ENCODE results near the gene SCN1A. TPM values are rescaled to one million over a fixed set of nuclear protein-coding genes. Genes with fewer than 3 reads are reported as not detected.

Gene SCN1A
- total RNA-seq = not detected in 2 replicates

DNA sequence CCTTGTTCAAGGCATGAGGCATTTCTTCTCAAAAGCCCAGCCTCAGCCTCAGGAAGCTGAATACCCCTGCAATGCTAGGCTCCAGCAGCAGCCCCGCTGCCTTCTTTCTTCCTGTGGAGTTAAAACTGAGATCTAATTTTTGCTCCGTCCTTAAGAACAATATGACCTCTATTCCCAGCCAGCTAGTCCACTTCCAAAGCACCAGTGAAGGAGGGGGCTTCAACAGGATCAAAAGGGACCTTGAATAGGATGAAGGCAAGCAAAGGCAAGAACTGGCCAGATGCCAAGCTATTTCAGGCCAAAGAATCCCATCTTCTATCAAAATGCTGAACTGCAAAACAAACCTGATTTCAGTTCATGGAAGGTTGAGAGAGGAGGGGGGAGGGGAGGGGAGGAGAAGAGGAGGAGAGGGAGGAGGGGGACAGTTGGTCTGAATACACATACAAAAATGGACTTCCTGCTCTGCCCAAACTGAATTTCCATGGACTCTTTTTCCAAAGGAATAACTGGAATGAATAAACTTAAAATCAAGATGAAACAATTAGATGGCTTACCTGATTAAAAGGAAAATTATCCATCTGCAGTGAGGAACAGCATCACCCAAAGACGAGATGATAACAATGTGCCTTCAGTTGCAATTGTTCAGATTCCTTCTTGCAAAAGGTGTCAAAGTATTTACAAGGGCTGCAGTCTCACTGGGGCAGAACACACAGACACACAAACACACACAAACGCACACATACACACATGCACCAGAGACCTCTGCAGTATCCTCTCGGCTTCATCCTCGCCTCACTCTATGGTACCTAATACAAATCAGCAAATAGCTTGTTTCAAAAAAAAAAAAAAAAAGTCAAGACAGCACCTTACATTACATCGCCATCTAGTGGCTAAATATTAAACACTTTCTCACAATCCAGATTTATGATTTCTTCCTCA is at the start of gene SCN1A:
TSS of gene SCN1A (minus strand) at position 804 of the 939 bp plus-strand sequence. CDS start 54,399 bp downstream, outside the sequence.
- H3K4me3 Mint-ChIP-seq = no peak within 1 kb of the TSS
- H3K36me3 Mint-ChIP-seq (ENCODE audit: low read depth) = no peaks in the 10 kb centered on the region
- H3K4me1 Mint-ChIP-seq (ENCODE audit: low read depth) = no peaks in the 10 kb centered on the region
- no peak within 1 kb of the TSS for H3K27ac Mint-ChIP-seq
- no peak for DNase-seq (ENCODE audit: low spot score)
- peaks cover 9% of the 10 kb centered on the region for H3K27me3 Mint-ChIP-seq (ENCODE audit: insufficient read depth)
- intact Hi-C loops (cut with micrococcal nuclease) = loop anchor here (1.0 to 10.0 kb wide), 5 partner anchors 70 to 1135 kb away; no protein-coding TSS in a partner anchor
- no peaks in the 10 kb centered on the region for H3K9me3 Mint-ChIP-seq

DNA sequence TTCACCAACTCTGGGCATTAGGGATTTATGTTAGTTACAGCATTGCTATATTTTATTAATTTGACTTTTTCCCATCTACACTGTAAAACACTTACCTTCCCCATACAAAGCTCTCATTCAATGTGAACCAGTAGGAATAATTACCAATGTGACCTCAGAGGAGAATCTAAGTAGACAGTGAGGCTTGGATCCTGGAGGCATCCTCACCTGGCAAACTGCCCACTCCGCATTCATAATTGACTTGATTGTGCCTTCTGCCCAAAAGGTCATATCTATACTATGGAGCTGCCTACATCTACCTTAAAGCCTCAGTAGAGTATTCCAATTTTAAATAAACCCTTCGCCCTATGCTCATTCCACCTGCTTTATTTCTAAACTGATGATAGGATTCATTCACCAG is 45.4 kb upstream of the SCN1A start:
- H3K9me3 Mint-ChIP-seq = no peaks in the 10 kb centered on the region
- no peak overlapping the region for H3K27ac Mint-ChIP-seq
- DNase-seq (ENCODE audit: low spot score) = no peak
- H3K4me1 Mint-ChIP-seq (ENCODE audit: low read depth) = no peaks in the 10 kb centered on the region
- H3K36me3 Mint-ChIP-seq (ENCODE audit: low read depth) = no peaks in the 10 kb centered on the region
- H3K27me3 Mint-ChIP-seq (ENCODE audit: insufficient read depth) = peaks cover 2% of the 10 kb centered on the region
- H3K4me3 Mint-ChIP-seq = no peak overlapping the region
- intact Hi-C loops (cut with micrococcal nuclease) = loop anchor here (10.0 kb wide), 1 partner anchor 212 kb away; no protein-coding TSS in a partner anchor

DNA sequence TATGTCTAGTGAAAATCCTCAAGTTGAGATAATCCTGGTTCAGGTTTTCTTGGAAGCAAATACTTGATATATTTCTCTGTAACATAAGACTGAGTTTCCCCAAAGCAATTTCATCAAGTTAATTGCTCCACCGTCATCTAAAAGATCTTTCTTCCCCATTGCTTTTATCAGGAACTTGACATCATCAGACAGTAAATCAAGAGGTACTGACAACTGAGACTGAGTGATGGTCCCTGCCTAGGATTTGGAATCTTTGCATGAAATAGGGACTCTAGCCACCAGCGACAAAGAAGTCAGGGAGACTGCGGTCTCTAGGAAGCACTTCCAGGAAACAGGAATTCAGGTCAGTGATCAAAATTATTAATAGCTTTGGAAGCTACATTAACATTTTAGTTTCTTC is 43.4 kb upstream of the SCN1A start:
- no peak for DNase-seq (ENCODE audit: low spot score)
- H3K36me3 Mint-ChIP-seq (ENCODE audit: low read depth) = no peaks in the 10 kb centered on the region
- no peaks in the 10 kb centered on the region for H3K4me1 Mint-ChIP-seq (ENCODE audit: low read depth)
- intact Hi-C loops (cut with micrococcal nuclease) = loop anchor here (10.0 kb wide), 1 partner anchor 214 kb away; no protein-coding TSS in a partner anchor
- no peak overlapping the region for H3K27ac Mint-ChIP-seq
- no peaks in the 10 kb centered on the region for H3K9me3 Mint-ChIP-seq
- H3K4me3 Mint-ChIP-seq = no peak overlapping the region
- peaks cover 2% of the 10 kb centered on the region for H3K27me3 Mint-ChIP-seq (ENCODE audit: insufficient read depth)

DNA sequence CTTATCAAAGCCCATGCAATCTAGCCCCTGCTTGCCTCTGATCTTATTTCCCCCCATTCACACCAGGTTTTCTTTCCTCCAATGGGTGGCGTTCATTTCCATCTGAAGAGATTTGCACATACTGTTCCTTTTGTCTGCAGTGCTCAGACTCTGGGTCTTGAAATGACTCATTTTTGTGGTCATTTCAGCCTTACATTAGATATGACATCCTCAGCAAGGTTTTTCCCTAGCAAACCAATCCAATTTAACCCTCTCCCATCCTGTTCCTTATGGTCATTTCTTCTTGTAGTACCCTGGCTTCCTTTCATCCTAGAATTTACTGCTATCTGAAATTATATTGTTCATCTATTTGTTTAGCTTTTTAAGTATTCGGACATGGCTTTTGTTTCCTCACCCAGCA is 42.5 kb upstream of the SCN1A start:
- Mint-ChIP-seq H3K36me3 (ENCODE audit: low read depth) (no peaks in the 10 kb centered on the region), H3K4me1 (ENCODE audit: low read depth) (no peaks in the 10 kb centered on the region)

DNA sequence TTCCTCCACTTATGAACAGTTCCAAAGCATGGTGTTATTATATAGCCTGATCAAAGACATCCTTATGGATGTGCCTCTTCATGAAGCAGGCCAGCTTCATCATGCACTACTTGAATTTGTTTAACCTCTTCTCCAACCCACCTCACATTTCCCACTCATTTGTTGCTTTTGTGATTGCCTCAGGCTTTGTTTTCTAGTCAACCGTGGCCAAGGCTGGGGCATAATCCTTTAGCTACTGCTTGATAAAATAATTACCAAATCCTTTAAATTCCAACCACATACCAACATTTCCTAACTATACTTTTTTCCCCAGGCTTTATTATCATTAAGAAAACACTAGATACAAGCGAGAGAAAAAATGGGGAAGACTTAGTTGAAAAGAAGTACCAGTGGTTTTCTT is 39.6 kb upstream of the SCN1A start:
- H3K36me3 Mint-ChIP-seq (ENCODE audit: low read depth) = no peaks in the 10 kb centered on the region
- H3K27me3 Mint-ChIP-seq (ENCODE audit: insufficient read depth) = peaks cover 4% of the 10 kb centered on the region
- H3K4me3 Mint-ChIP-seq = no peak overlapping the region
- intact Hi-C loops (cut with micrococcal nuclease) = no loop called here
- no peaks in the 10 kb centered on the region for H3K4me1 Mint-ChIP-seq (ENCODE audit: low read depth)
- no peak for DNase-seq (ENCODE audit: low spot score)
- no peaks in the 10 kb centered on the region for H3K9me3 Mint-ChIP-seq
- H3K27ac Mint-ChIP-seq = no peak overlapping the region

More for the DNA sequence above, 42.5 kb upstream of the SCN1A start:
- Mint-ChIP-seq H3K27ac (no peak overlapping the region), H3K27me3 (ENCODE audit: insufficient read depth) (peaks cover 2% of the 10 kb centered on the region), H3K9me3 (no peaks in the 10 kb centered on the region), H3K4me3 (no peak overlapping the region)
- intact Hi-C loops (cut with micrococcal nuclease) = loop anchor here (10.0 kb wide), 1 partner anchor 214 kb away; no protein-coding TSS in a partner anchor
- DNase-seq (ENCODE audit: low spot score) = no peak

DNA sequence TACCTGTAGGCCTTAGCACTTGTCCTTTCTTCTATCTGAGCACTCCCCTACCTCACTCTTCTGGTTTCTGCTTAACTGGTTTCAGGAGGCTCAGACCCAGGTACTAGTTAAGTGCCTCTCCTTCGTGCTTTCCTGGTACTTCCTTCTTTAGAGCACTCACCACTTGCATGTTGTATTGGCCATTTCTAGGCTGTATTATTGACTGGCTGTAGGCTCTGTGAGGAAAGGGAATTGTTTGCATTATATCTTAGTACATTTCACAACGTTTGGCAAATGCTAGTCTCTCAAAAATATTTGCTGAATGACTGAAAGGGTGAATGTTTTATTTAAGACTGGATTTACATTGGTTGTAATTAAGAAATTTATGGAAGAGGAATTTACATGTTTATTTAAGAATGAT is 36.0 kb upstream of the SCN1A start:
- Mint-ChIP-seq H3K4me3 (no peak overlapping the region), H3K27ac (no peak overlapping the region), H3K4me1 (ENCODE audit: low read depth) (no peaks in the 10 kb centered on the region)

DNA sequence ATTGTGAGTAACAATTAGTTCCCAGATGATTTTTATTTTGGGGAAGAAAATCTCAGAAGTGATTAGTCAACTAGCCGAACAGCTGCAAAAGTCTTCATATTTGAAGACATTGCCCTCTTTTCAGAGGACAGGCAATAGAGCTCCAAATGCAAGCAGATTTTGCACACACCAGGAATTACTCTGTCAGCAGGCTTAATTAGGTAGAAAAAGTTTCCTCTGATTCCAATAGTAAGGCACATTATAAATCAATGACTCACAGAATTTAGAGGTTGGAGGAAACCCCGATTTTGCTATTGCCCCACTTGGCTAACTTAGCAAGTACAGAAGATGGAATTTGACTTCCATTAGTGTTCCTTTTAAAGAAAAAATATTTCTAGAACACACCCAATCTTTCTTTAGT is 30.7 kb upstream of the SCN1A start:
- Mint-ChIP-seq H3K27ac (no peak overlapping the region), H3K4me1 (ENCODE audit: low read depth) (no peaks in the 10 kb centered on the region), H3K27me3 (ENCODE audit: insufficient read depth) (peaks cover 4% of the 10 kb centered on the region), H3K4me3 (no peak overlapping the region), H3K36me3 (ENCODE audit: low read depth) (no peaks in the 10 kb centered on the region), H3K9me3 (no peaks in the 10 kb centered on the region)
- intact Hi-C loops (cut with micrococcal nuclease) = no loop called here
- no peak for DNase-seq (ENCODE audit: low spot score)

More for the DNA sequence above, 36.0 kb upstream of the SCN1A start:
- no peaks in the 10 kb centered on the region for H3K9me3 Mint-ChIP-seq
- intact Hi-C loops (cut with micrococcal nuclease) = no loop called here
- DNase-seq (ENCODE audit: low spot score) = no peak
- no peaks in the 10 kb centered on the region for H3K36me3 Mint-ChIP-seq (ENCODE audit: low read depth)
- peaks cover 5% of the 10 kb centered on the region for H3K27me3 Mint-ChIP-seq (ENCODE audit: insufficient read depth)

DNA sequence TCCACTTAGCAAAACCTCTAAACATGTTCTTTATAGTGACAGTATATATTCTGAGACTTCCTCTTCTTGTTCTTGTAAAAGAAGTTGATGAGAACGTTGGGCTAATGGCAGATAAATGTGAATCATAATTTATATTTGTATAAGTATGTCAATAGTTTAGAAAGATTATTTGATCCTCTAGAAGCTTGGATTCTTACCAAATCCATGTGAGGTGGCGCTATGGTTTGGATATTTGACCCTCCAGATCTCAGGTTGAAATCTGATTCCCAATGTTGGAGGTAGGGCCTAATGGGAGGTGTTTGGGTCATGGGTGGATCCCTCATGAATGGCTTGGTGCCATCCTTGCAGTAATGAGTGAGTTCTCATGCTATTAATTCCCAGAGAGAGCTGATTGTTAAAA is 29.8 kb upstream of the SCN1A start:
- no peaks in the 10 kb centered on the region for H3K4me1 Mint-ChIP-seq (ENCODE audit: low read depth)
- no peaks in the 10 kb centered on the region for H3K9me3 Mint-ChIP-seq
- no peak for DNase-seq (ENCODE audit: low spot score)
- peaks cover 2% of the 10 kb centered on the region for H3K27me3 Mint-ChIP-seq (ENCODE audit: insufficient read depth)
- no peaks in the 10 kb centered on the region for H3K36me3 Mint-ChIP-seq (ENCODE audit: low read depth)
- no peak overlapping the region for H3K27ac Mint-ChIP-seq
- intact Hi-C loops (cut with micrococcal nuclease) = no loop called here
- H3K4me3 Mint-ChIP-seq = no peak overlapping the region

DNA sequence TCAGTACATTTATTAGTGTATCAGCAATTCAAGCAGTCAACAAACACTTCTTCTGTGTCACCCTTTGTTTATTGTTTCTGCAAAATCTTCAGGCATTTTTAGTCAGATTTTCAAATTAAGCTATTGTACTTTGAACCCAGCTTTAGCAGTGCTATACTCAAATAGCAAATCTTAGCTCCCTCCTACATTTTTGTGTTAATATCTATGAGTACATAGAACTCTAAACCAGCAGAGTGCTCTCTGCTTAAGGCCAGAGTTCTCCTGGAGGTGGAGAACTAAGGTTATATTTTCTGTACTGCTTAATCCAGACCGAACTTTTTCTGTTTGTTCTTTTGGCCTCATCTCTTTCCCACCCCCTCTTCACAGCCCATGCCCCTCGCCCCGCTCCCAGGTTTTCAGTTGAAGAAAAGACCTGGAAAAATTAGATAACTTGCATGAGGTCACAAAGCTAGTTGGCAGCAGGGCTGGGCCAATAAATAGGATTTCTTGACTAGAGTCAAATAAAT is 29.2 kb upstream of the SCN1A start:
- H3K27me3 Mint-ChIP-seq (ENCODE audit: insufficient read depth) = peaks cover 2% of the 10 kb centered on the region
- intact Hi-C loops (cut with micrococcal nuclease) = no loop called here
- H3K36me3 Mint-ChIP-seq (ENCODE audit: low read depth) = no peaks in the 10 kb centered on the region
- H3K27ac Mint-ChIP-seq = no peak overlapping the region
- no peaks in the 10 kb centered on the region for H3K9me3 Mint-ChIP-seq
- no peaks in the 10 kb centered on the region for H3K4me1 Mint-ChIP-seq (ENCODE audit: low read depth)
- no peak for DNase-seq (ENCODE audit: low spot score)
- no peak overlapping the region for H3K4me3 Mint-ChIP-seq

DNA sequence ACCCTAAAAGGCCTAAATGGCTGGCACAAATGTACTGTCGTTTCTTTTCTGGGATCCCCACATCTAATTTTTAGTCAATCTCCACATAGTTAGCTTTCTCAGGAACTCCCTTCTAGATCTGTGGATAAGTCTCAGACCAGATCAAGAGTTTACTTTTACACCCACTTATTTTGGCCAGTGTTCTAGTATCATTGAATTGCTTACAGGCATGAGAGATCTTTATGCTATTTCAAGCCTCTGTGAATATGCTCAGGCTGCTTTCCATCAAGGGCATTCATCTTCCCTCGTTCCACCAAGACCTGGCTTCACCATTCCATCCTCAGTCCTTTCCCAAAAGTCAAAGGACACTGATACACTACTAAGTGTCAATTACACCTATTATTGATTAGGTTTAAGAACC is 27.8 kb upstream of the SCN1A start:
- H3K9me3 Mint-ChIP-seq = no peaks in the 10 kb centered on the region
- no peak for DNase-seq (ENCODE audit: low spot score)
- intact Hi-C loops (cut with micrococcal nuclease) = no loop called here
- H3K4me3 Mint-ChIP-seq = no peak overlapping the region
- peaks cover 2% of the 10 kb centered on the region for H3K27me3 Mint-ChIP-seq (ENCODE audit: insufficient read depth)
- H3K36me3 Mint-ChIP-seq (ENCODE audit: low read depth) = no peaks in the 10 kb centered on the region
- no peak overlapping the region for H3K27ac Mint-ChIP-seq
- no peaks in the 10 kb centered on the region for H3K4me1 Mint-ChIP-seq (ENCODE audit: low read depth)

DNA sequence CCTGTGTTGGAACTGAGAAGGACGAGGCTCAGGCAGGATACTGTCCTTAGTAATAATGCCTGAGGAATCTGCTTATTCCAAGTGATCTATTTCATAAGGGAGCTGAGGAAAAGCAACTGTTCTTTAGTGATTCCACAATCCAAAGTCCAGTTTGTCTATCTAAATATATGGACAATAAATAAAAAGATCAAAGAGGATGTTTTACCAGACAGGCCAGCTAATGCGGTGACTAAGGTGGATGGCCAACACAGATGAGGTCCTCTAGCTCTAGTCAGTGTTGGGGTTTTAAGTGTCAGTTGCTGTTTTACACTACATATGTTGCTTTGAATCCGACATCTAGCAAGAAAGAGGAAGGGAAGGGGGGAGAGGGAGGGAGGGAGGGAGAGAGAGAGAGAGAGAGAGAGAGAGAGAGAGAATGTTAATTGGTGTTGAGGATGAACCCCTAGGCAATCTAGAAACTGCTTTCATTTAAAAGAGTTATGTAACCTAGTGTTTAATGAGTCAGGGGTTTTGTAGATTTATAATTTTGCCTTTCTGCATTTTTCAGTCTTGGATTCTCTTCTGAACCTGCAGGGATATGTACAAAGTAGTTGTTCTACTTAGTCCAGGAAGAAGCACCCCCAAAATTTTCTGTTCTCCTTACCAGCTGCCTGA is 27.0 kb upstream of the SCN1A start:
- H3K27me3 Mint-ChIP-seq (ENCODE audit: insufficient read depth) = peaks cover 2% of the 10 kb centered on the region

DNA sequence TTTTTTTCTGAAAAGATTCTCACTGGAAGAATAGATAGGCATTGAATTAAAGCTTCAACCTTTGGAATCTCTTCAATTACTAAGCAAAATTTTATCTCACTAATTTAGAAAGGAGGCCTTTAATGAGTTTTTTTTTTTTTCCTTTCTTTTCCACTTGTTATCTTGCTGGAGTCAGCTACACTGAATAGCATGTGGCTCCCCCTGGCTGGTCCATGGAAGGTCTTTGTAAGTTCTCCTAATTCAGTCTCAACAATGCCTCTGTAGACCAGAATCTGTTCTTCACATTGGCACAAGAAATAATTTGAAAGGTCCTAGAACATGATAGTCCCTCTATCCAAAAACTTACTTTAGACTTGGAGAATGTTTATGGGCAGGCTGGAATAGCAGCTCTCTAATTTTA is 24.2 kb upstream of the SCN1A start:
- no peak for DNase-seq (ENCODE audit: low spot score)
- H3K27me3 Mint-ChIP-seq (ENCODE audit: insufficient read depth) = peaks cover 2% of the 10 kb centered on the region
- H3K27ac Mint-ChIP-seq = no peak overlapping the region
- intact Hi-C loops (cut with micrococcal nuclease) = no loop called here
- H3K36me3 Mint-ChIP-seq (ENCODE audit: low read depth) = no peaks in the 10 kb centered on the region
- no peak overlapping the region for H3K4me3 Mint-ChIP-seq
- no peaks in the 10 kb centered on the region for H3K9me3 Mint-ChIP-seq
- H3K4me1 Mint-ChIP-seq (ENCODE audit: low read depth) = no peaks in the 10 kb centered on the region

More for the DNA sequence above, 27.0 kb upstream of the SCN1A start:
- Mint-ChIP-seq H3K4me1 (ENCODE audit: low read depth) (no peaks in the 10 kb centered on the region), H3K36me3 (ENCODE audit: low read depth) (no peaks in the 10 kb centered on the region), H3K4me3 (no peak overlapping the region), H3K27ac (no peak overlapping the region), H3K9me3 (no peaks in the 10 kb centered on the region)
- intact Hi-C loops (cut with micrococcal nuclease) = no loop called here
- DNase-seq (ENCODE audit: low spot score) = no peak
